Heart left ventricle (tissue), 16 donors: ENCODE results near the gene TRPM3. TPM values are rescaled to one million over a fixed set of nuclear protein-coding genes. Genes with fewer than 3 reads are reported as not detected.

Source experiments
- ATAC-seq, 4 donors: fragments of 200-7000 bp; cut with Tn5 transposase; one replicate each; pipeline ENCODE4 v1.9.1; 2020 to 2022; ENCODE audit warnings: moderate library complexity in 4 of 4, mild to moderate bottlenecking in 3 of 4, moderate number of reproducible peaks in 1 of 4
- DNase-seq, 5 donors: peaks; one replicate each; pipeline ENCODE4 v3.0.0-alpha.2; 2020
- H3K27ac ChIP-seq, 12 donors: fragments of 200-600 bp; sonication (generic) in 4 of 12; one replicate each; pipeline versions ENCODE4 v1.5.0 to v1.8.0; 2016 to 2022; ENCODE audit warnings: mild to moderate bottlenecking in 2 of 12
- H3K27me3 ChIP-seq, 9 donors: fragments of 200-600 bp; sonication (generic) in 2 of 9; one replicate each; pipeline versions ENCODE4 v1.5.1 to v1.8.0; 2016 to 2022; ENCODE audit warnings: mild to moderate bottlenecking in 3 of 9
- H3K36me3 ChIP-seq, 9 donors: fragments of 200-600 bp; sonication (generic) in 2 of 9; one replicate each; pipeline versions ENCODE4 v1.5.0 to v1.8.0; 2018 to 2022; ENCODE audit warnings: mild to moderate bottlenecking in 2 of 9
- H3K4me1 ChIP-seq, 12 donors: fragments of 200-600 bp; sonication (generic) in 4 of 12; one replicate each; pipeline versions ENCODE4 v1.5.0 to v1.8.0; 2016 to 2022; ENCODE audit warnings: mild to moderate bottlenecking in 3 of 12
- H3K4me3 ChIP-seq, 12 donors: fragments of 200-600 bp; sonication (generic) in 4 of 12; one replicate each; pipeline versions ENCODE4 v1.5.0 to v1.8.0; 2017 to 2022; ENCODE audit warnings: mild to moderate bottlenecking in 9 of 12, moderate library complexity in 4 of 12
- H3K9me3 ChIP-seq, 12 donors: fragments of 200-600 bp; sonication (generic) in 4 of 12; one replicate each; pipeline versions ENCODE4 v1.5.0 to v1.8.0; 2016 to 2022; ENCODE audit warnings: mild to moderate bottlenecking in 1 of 12
- CTCF ChIP-seq, 12 donors: fragments of 200-600 bp; sonication (generic) in 4 of 12; IDR thresholded peaks; one replicate each; pipeline versions ENCODE4 v1.5.0 to v1.8.0; 2018 to 2022; ENCODE audit warnings: antibody characterized with exemption in 12 of 12, mild to moderate bottlenecking in 5 of 12
- POLR2A ChIP-seq, 2 donors: fragments of 450-650 bp; IDR thresholded peaks; one replicate each; pipeline ENCODE4 v1.6.1; 2017; ENCODE audit warnings: antibody characterized with exemption in 2 of 2, mild to moderate bottlenecking in 2 of 2, moderate library complexity in 2 of 2
- WGBS, 4 donors: extraction: QIAGEN DNeasy Blood & Tissue Kit in 2 of 4; methylation state at CpG; one replicate each; pipeline versions ENCODE4 v1.1.5 to v1.1.7; 2013 to 2018; 5-methylcytosine and 5-hydroxymethylcytosine counted together
- intact Hi-C, 10 donors: fragments of 100-400 bp; cut with DNase I; formaldehyde crosslinking; loops; one replicate each; pipeline versions ENCODE4 v1.11.1 to v1.14.2; 2022
- polyA plus RNA-seq, 2 donors: library from polyadenylated mRNA; stranded (reverse); fragments of 200-250 nt; gene quantifications; one replicate each; pipeline ENCODE4 v1.2.3, GENCODE V29; 2013
- total RNA-seq, 9 donors: library from RNA; depleted of rRNA in 2 of 9; stranded (reverse); fragments of >200 nt in 2 of 9; fragmentation: NEBNext Ultra II Directional in 3 of 9; extraction: Animal tissue kit (Norgen Biotek cat#: 25700) in 3 of 9; gene quantifications; one replicate each; pipeline versions ENCODE4 v1.1.0 to v1.2.4, GENCODE V29; 2016 to 2023
- donor health status: ischemic (EF 13 %, LVEDD 7.1; RV severe dilation, severe dysfunction).
- donor health status: healthy with polysubstance abuse.
- donor health status: DM: no; HTN: yes; CAD: no.
- donor health status: DM: no; HTN: no; CAD: no.
- donor health status: ischemic (EF 25% LVEDD 6.9; RV normal size, moderate dysfunction).
- donor health status: ischemic (EF 25% LVEDD 5.7; RV mildly dilated, moderate dysfunction).
- donor health status: healthy.
- donor health status: DM: yes; HTN: yes; CAD: no.
- donor health status: ischemic (EF 35%, LVEDD 5.7; RV mildly dilated, moderate dysfunction).
- donor health status: nonischemic (EF 11% LVEDD 7.7; RV severe dilation, severe dysfunction).
- donor health status: DM: yes; HTN: yes; CAD: no.
- donor health status: PGD.
- donor health status: ischemic (EF 29% LVEDD 5.4; RV normal size, mild dysfunction).
- donor health status: nonischemic (EF 23%, LVEDD 6.1; RV moderate dilation, normal function).

Gene TRPM3
- total and polyA plus RNA-seq, 11 donors, result 0.02 to 0.91 (median 0.10) TPM; not detected in 1

GRCh38 chr9:70868041-70868440 is 253.4 kb downstream of the TRPM3 start:
- TF ChIP-seq POLR2A (IDR thresholded peaks at IDR 0.05), result no peak
- TF ChIP-seq CTCF (IDR thresholded peaks at IDR 0.05), result no peak

GRCh38 chr9:70865471-70865870 is 255.9 kb downstream of the TRPM3 start:
- H3K4me1 ChIP-seq, result peaks cover 0 to 3% (median 0%) of the 10 kb centered on the region in 12 donors
- H3K4me3 ChIP-seq, result no peak overlapping the region
- intact Hi-C loops, result no loop called here
- H3K27me3 ChIP-seq, result peaks cover 0 to 7% (median 0%) of the 10 kb centered on the region in 9 donors
- TF ChIP-seq POLR2A (IDR thresholded peaks at IDR 0.05), result no peak
- TF ChIP-seq CTCF (IDR thresholded peaks at IDR 0.05), result no peak
- no peaks in the 10 kb centered on the region for H3K36me3 ChIP-seq
- no peak for DNase-seq
- 76 to 87% (median 81%) methylated on average over 2 of the region's 2 CpGs for whole genome bisulfite sequencing, 4 donors
- no peak for ATAC-seq
- H3K9me3 ChIP-seq, result no peaks in the 10 kb centered on the region
- H3K27ac ChIP-seq, result no peak overlapping the region

More at GRCh38 chr9:70868041-70868440, 253.4 kb downstream of the TRPM3 start:
- ATAC-seq (no peak), DNase-seq (no peak)
- Histone ChIP-seq H3K27me3 (peaks cover 0 to 7% (median 0%) of the 10 kb centered on the region in 9 donors), H3K9me3 (no peaks in the 10 kb centered on the region), H3K4me1 (peaks cover 0 to 3% (median 0%) of the 10 kb centered on the region in 12 donors), H3K36me3 (no peaks in the 10 kb centered on the region), H3K4me3 (peak overlapping the region in 3 of 12 donors; percentile 53 to 59 (median 59)), H3K27ac (no peak overlapping the region)
- 68 to 85% (median 78%) methylated on average over 1 of the region's 1 CpG for WGBS, 4 donors
- intact Hi-C loops, result no loop called here

- H3K27ac ChIP-seq, result no peak overlapping the region
- DNase-seq, result no peak
- no peaks in the 10 kb centered on the region for H3K9me3 ChIP-seq
- no peaks in the 10 kb centered on the region for H3K36me3 ChIP-seq
- no peak overlapping the region for H3K4me3 ChIP-seq
- H3K4me1 ChIP-seq, result no peaks in the 10 kb centered on the region
- TF ChIP-seq POLR2A (IDR thresholded peaks at IDR 0.05), result no peak
- TF ChIP-seq CTCF (IDR thresholded peaks at IDR 0.05), result no peak
- ATAC-seq, result no peak
- intact Hi-C loops, result no loop called here
- H3K27me3 ChIP-seq, result peaks cover 0 to 7% (median 0%) of the 10 kb centered on the region in 9 donors
- 64 to 76% (median 70%) methylated on average over 4 of the region's 4 CpGs for WGBS, 4 donors
Observed at GRCh38 chr9:70861797-70862196, 259.6 kb downstream of the TRPM3 start.

- Histone ChIP-seq H3K27me3 (peaks cover 0 to 7% (median 0%) of the 10 kb centered on the region in 9 donors), H3K9me3 (no peaks in the 10 kb centered on the region), H3K4me3 (no peak overlapping the region), H3K4me1 (no peaks in the 10 kb centered on the region), H3K36me3 (no peaks in the 10 kb centered on the region), H3K27ac (no peak overlapping the region)
- DNase-seq, result no peak
- ATAC-seq, result no peak
- TF ChIP-seq CTCF (IDR thresholded peaks at IDR 0.05) (no peak), POLR2A (IDR thresholded peaks at IDR 0.05) (no peak)
- WGBS, 4 donors, result 72 to 90% (median 78%) methylated on average over 3 of the region's 3 CpGs
- intact Hi-C loops, result no loop called here
Observed at GRCh38 chr9:70861376-70861775, 260.0 kb downstream of the TRPM3 start.
